AG10803 (cell line): ENCODE results near the gene ATL2.
"Not testable (repeated sequence)": the region's sequence is repeated elsewhere in the genome, so short reads cannot be mapped to it uniquely, and the experiment has no call there.

Experiments
- DNase-seq: peaks from one replicate; pipeline ENCODE4 v3.0.0; 2010; ENCODE audit warnings: low read depth
- H3K4me3 ChIP-seq: 2 replicates; pipeline ENCODE4 v1.5.1; 2011; ENCODE audit warnings: mild to moderate bottlenecking, low read length, control low read depth
- CTCF ChIP-seq: conservative IDR thresholded peaks from 2 replicates; pipeline ENCODE4 v1.5.1; 2011; ENCODE audit warnings: mild to moderate bottlenecking, low read length, control low read depth, inconsistent platforms

The ATL2 gene

GRCh38 chr2:38386821-38387220, 9.7 kb upstream of the ATL2 start:
- TF ChIP-seq CTCF, result no peak
- H3K4me3 ChIP-seq, result no peak overlapping the region
- no peak for DNase-seq

- TF ChIP-seq CTCF, result no peak
- no peak overlapping the region for H3K4me3 ChIP-seq
- DNase-seq, result no peak
Measured at GRCh38 chr2:38386377-38386776, 9.3 kb upstream of the ATL2 start.

GRCh38 chr2:38384338-38384737, 7.3 kb upstream of the ATL2 start:
- H3K4me3 ChIP-seq, result no peak overlapping the region
- TF ChIP-seq CTCF, result no peak
- DNase-seq, result no peak

- H3K4me3 ChIP-seq, DNase-seq: not testable (repeated sequence)
Measured at GRCh38 chr2:38383741-38384140, 6.7 kb upstream of the ATL2 start.

- no peak for DNase-seq
- no peak for TF ChIP-seq CTCF
- H3K4me3 ChIP-seq, result no peak overlapping the region
Measured at GRCh38 chr2:38381381-38382143, 4.5 kb upstream of the ATL2 start.

GRCh38 chr2:38380397-38381130, 3.5 kb upstream of the ATL2 start:
- no peak overlapping the region for H3K4me3 ChIP-seq
- no peak for DNase-seq
- no peak for TF ChIP-seq CTCF

GRCh38 chr2:38376346-38377049, 575 bp downstream of the ATL2 start:
- H3K4me3 ChIP-seq, result peak overlapping the region; percentile 90
- peak; percentile 65 for DNase-seq
- TF ChIP-seq CTCF, result no peak; the same call in 1 of the 2 replicates
